DMS53 treated with DMSO at 0.1 percent for 48 hours (cell line): ENCODE data around the gene FBXL15.

Experiments used
- DNase-seq: peaks from one replicate; lab custom pipeline; 2025; ENCODE audit not compliant: unreplicated experiment; lab: John Stamatoyannopoulos, UW

The FBXL15 gene

GRCh38 chr10:102397222-102398171, 23.1 kb upstream of the FBXL15 start:
- no peak for DNase-seq

DNA sequence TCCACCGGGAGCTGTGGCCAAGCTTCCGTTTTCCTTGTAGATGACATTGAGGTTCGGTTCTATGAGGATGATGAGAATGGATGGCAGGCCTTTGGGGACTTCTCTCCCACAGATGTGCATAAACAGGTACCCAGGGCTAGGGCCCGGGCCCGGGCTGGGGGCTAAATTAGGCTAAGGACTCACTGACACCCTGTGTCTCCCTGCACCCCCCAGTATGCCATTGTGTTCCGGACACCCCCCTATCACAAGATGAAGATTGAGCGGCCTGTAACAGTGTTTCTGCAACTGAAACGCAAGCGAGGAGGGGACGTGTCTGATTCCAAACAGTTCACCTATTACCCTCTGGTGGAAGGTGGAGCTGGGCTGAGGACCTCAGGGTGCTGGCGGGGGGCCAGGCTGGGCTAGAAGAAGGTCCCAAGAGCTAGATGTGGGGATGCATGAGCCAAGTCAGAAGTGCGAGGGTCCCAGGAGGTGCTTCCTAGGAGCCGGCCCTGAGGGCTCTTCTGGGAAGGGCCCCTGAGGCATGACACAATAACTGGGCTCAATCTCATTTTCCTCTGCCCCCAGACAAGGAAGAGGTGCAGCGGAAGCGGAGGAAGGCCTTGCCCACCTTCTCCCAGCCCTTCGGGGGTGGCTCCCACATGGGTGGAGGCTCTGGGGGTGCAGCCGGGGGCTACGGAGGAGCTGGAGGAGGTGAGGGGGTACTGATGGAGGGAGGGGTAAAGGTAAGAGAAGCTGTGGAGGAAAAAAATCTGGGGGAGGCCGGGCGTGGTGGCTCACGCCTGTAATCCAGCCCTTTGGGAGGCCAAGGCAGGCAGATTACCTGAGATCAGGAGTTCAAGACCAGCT, 22.2 kb upstream of the FBXL15 start:
- no peak for DNase-seq

- DNase-seq, result peak; percentile 65
Observed at GRCh38 chr10:102399217-102400021, 21.2 kb upstream of the FBXL15 start.

DNA sequence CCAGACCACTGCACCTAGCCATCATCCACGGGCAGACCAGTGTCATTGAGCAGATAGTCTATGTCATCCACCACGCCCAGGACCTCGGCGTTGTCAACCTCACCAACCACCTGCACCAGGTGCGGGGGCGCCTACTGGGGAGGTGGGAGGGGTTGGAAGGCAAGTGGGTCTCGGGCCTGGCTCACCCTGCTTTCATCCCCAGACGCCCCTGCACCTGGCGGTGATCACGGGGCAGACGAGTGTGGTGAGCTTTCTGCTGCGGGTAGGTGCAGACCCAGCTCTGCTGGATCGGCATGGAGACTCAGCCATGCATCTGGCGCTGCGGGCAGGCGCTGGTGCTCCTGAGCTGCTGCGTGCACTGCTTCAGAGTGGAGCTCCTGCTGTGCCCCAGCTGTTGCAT, 20.6 kb upstream of the FBXL15 start:
- no peak for DNase-seq

DNA sequence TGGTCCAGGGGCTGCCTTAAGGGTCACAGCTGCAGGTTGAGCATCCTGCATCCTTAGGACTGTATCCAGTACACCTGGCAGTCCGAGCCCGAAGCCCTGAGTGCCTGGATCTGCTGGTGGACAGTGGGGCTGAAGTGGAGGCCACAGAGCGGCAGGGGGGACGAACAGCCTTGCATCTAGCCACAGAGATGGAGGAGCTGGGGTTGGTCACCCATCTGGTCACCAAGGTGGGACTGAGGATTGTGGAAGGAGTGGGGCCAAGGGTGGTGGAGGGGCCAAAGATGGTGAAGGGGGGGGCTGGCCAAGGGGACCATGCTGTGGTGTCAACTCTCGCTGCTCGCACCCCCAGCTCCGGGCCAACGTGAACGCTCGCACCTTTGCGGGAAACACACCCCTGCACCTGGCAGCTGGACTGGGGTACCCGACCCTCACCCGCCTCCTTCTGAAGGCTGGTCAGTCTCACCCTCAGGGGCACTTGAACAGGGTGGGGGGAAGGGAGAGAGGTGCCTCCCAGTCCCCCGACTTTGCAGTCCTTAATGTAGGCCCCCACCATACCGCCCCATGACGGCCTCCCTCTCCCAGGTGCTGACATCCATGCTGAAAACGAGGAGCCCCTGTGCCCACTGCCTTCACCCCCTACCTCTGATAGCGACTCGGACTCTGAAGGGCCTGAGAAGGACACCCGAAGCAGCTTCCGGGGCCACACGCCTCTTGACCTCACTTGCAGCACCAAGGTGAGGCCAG, 19.9 kb upstream of the FBXL15 start:
- DNase-seq, result no peak

DNA sequence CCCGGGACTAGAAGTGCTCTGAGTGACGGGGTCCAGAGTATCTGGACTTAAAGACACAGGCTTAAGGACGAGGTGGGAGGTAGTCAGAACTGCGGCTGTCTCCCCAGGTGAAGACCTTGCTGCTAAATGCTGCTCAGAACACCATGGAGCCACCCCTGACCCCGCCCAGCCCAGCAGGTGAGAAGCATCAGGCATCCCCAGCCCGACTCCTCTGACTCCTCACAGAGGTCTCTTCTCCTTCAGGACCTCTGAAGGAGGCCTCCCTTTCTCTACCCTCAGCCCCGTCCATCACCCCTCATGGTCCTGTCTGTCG, 19.3 kb upstream of the FBXL15 start:
- DNase-seq, result no peak

DNA sequence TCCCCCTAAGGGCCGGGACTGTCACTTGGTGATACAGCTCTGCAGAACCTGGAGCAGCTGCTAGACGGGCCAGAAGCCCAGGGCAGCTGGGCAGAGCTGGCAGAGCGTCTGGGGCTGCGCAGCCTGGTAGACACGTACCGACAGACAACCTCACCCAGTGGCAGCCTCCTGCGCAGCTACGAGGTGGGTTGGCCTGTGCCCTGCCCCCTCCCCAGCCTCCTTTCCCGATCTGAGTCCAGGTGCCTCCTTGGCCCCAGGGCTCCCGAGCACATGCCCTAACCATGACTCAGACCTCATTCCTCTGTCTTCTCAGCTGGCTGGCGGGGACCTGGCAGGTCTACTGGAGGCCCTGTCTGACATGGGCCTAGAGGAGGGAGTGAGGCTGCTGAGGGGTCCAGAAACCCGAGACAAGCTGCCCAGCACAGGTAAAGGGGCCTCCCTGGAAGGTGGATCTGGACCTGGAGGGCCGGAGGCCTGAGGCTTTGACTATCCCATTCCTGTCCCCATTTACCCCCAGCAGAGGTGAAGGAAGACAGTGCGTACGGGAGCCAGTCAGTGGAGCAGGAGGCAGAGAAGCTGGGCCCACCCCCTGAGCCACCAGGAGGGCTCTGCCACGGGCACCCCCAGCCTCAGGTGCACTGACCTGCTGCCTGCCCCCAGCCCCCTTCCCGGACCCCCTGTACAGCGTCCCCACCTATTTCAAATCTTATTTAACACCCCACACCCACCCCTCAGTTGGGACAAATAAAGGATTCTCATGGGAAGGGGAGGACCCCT, 18.7 kb upstream of the FBXL15 start:
- DNase-seq, result no peak

- no peak for DNase-seq
Observed at GRCh38 chr10:102402512-102402896, 18.1 kb upstream of the FBXL15 start.

DNA sequence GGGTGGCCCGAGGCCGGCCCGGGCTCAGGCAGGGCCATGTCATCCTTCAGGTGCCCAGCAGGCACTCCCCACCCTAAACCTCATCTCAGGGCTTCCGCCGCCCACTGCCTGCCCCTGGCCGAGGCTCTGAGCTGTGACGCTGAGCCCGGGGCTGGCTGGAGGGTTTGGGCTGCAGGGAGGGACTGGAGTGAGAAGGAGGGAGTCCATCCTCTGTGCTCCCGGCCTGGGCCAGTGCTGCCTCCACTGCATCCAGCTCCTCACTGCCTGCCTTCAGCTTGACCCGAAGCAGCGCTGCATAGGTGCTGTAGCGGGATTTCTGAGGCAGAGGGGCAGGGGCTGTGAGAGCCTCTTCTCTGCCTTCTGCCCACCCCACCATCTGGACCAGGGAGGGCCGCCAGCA, 17.5 kb upstream of the FBXL15 start:
- no peak for DNase-seq

DNA sequence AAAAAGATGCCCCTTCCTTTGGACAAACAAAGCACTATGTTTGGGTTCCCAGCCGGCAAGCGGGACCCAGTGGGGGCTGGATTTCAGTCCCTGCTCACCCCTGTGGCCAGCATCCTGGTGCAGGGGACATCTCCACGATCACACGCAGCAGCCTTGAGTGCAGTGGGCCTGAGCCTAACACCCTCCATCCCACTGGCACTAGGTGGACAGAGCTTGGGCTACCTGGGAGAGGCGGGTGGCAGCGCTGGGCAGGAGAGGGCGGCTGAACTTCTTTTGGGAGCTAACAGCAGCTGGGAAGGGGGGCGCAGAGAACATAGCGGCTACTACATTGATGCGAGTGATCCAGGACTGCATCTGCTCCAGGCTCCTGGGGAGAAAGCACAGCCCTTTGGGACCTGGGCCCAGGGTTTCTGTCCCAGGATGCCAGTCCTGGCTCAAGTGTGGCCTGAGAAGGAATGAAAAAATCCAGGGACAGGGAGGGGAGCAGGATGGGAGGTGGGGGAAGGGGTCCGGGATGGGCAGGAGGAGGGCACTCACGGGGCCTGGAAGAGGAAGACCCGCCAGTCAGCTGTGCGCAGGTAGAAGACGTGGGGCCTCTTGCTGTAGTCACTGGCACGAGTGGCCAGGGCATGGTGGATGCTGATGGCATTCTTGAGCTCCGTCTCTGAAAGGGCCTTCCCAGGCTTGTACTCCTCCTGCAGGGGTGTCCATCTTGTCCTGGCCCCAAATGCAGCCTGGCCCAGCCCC, 16.1 kb upstream of the FBXL15 start:
- DNase-seq, result no peak

- no peak for DNase-seq
Observed at GRCh38 chr10:102405108-102405571, 15.5 kb upstream of the FBXL15 start.

DNA sequence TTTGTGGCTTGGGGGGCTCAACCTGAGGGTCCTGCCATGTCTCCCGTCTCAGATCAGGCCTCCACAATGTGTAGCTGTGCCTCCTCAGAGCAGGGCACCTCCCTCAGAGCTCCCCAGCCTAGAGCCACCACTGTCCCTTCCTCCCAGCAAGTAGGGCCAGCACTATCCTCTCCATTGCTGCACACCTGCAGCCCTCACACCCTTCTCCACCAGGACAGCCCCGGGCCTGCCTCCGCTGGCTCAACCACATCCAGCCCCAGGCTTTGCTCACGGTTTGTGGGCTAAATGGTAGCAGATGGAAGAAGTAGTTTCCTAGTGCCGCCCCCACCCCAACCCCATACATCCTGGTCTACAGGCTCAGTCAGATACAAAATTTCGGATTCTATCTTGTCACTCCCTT, 15.0 kb upstream of the FBXL15 start:
- no peak for DNase-seq

DNA sequence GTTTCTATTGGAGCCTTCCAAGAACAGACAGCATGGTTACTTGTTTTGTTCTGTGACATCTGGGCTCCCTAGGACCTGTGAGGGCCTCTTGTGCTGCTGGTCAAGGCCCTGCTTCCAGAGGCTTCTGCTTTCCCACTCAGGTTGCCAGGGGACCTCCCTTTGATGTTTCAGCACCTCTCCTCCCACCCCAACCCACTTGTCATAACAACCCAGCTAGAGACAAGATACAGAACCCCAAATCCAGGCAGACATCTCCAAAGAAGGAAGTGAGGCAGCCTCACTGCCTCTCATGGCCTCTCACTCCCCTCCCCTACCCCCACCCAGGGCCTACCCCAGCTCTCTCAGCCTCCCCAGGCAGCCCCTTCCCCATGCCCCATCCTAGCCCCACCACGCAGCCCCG, 13.8 kb upstream of the FBXL15 start:
- no peak for DNase-seq

DNA sequence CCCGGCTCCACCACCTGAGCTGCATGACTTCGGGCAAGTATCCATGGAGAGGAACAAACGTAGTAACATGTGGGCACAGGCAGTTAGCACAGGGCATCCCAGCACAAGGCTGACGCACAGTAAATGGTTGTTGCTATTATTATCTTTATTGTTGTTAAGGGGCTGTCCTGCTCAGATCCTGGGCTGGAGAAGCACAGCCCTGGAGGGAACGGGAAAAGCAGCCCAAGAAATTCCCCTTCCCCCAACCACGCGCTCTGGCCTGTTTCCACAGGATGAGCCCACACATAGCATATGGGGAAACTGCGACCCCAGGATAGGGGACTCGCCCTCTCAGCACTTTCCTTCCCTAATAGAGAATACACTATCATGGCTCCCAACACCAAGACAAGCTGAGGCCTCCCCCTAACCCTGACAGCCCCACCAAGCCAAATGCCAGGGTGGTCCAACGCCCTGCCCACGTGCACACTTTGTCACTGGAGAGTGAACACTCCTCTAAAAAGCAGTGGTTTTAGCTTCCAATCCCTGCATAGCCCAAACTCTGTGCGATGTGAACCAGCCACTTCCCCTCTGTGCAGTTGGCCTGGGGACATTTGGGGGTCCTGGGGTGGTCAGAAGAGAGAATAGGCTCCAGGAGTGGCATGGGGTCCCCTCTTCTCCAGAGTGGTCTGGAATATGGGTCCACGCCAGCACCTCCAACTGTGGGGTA, 13.1 kb upstream of the FBXL15 start:
- DNase-seq, result no peak

- DNase-seq, result no peak
Observed at GRCh38 chr10:102408131-102408727, 12.4 kb upstream of the FBXL15 start.

DNA sequence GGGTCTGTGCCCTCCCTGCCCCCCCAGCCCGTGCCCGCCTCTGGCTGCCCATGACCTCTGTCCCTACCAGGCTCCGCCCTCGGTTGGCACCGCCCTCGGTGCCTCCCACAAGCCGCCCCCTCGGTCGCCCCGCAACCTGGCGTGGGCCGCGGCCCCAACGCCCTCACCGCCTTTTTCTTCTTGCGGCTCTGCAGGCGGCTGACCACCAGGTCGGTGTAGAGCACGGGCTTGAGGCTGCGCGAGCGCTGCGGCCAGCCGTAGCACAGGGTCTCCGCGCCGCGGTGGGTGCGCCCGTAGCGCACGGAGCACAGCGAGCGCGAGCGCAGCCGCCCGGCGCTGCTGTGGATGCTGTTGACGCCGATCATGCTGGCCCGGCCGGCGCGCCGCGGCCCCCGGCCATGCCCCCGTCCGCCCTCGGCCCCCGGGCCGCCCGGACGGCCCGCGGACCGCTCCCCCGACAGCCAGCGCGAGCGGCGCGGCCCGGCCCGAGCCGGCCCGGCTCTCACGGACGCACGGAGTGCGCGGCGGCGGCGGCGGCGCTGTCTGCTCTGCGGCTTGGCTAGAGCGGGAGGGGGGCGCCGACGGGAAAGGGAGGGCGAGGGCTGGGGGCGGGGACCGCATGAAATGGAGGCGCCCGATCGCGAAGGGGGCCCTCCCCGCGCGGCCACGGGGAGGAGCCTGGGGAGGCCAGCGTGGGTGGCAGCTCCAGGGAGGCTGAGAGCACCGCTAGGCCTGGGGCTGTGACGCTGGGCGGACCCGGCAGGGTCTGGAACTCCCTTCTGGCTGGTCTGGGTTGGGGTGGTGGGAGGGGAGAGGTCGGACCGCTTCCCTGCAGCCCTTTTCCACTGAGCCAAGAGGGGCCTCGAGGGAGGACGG, 11.7 kb upstream of the FBXL15 start:
- no peak for DNase-seq
